Lower leg skin (tissue), 4 donors: Measurements from ENCODE around the gene EPB41L4B. TPM values are rescaled to one million over a fixed set of nuclear protein-coding genes. Genes with fewer than 3 reads are reported as not detected.
"Not testable (repeated sequence)": the region's sequence is repeated elsewhere in the genome, so short reads cannot be mapped to it uniquely, and the experiment has no call there.

Experiments used
- DNase-seq, 2 donors: peaks; one replicate each; pipeline ENCODE4 v3.0.0-alpha.2; 2019; ENCODE audit warnings: low spot score in 2 of 2
- H3K4me3 ChIP-seq: fragments of 200-600 bp; sonication (generic); 2 replicates; pipeline ENCODE4 v1.5.1; 2017; ENCODE audit warnings: mild to moderate bottlenecking, low read depth; ENCODE audit not compliant: poor library complexity, severe bottlenecking
- CTCF ChIP-seq, 3 donors: fragments of 450-650 bp; IDR thresholded peaks; one replicate each; pipeline ENCODE4 v1.5.1; 2016; ENCODE audit warnings: antibody characterized with exemption in 3 of 3, mild to moderate bottlenecking in 3 of 3, moderate library complexity in 2 of 3
- POLR2A ChIP-seq, 2 donors: fragments of 450-650 bp; IDR thresholded peaks; one replicate each; pipeline ENCODE4 v1.6.1; 2016 to 2017; ENCODE audit warnings: antibody characterized with exemption in 2 of 2, mild to moderate bottlenecking in 1 of 2, moderate library complexity in 1 of 2
- WGBS, 2 donors: methylation state at CpG; one replicate each; pipeline ENCODE4 v1.1.5; 2018; 5-methylcytosine and 5-hydroxymethylcytosine counted together
- intact Hi-C: fragments of 100-400 bp; cut with DNase I; formaldehyde crosslinking; loops from one replicate; pipeline ENCODE4 v1.15.0; 2023; ENCODE audit warnings: low total_unique reads
- total RNA-seq, 4 donors: library from RNA; depleted of rRNA; stranded (reverse); fragments of >200 nt; gene quantifications; one replicate each; pipeline ENCODE4 v1.1.0, GENCODE V29; 2016

Gene EPB41L4B
- total RNA-seq, 4 donors from 2014 or later = 15.4 to 31.6 (median 21.6) TPM

- 88 to 96% methylated on average over 1 of the region's 1 CpG for WGBS, 2 donors
- no peak overlapping the region for H3K4me3 ChIP-seq
- intact Hi-C loops = no loop called here
- no peak for DNase-seq
- TF ChIP-seq POLR2A (IDR thresholded peaks at IDR 0.05) (no peak), CTCF (IDR thresholded peaks at IDR 0.05) (no peak)
These were observed 186.7 kb downstream of the EPB41L4B start for GRCh38 chr9:109134167-109134578.

- no peak for DNase-seq
- 92 to 93% methylated on average over 2 of the region's 2 CpGs for WGBS, 2 donors
- no peak overlapping the region for H3K4me3 ChIP-seq
- no peak for TF ChIP-seq CTCF (IDR thresholded peaks at IDR 0.05)
- no peak for TF ChIP-seq POLR2A (IDR thresholded peaks at IDR 0.05)
- intact Hi-C loops = no loop called here
These were observed 187.3 kb downstream of the EPB41L4B start for GRCh38 chr9:109133533-109133932.

- DNase-seq = no peak
- H3K4me3 ChIP-seq = no peak overlapping the region
- intact Hi-C loops = no loop called here
- 70 to 71% methylated on average over 2 of the region's 2 CpGs for WGBS, 2 donors
- TF ChIP-seq POLR2A (IDR thresholded peaks at IDR 0.05) (no peak), CTCF (IDR thresholded peaks at IDR 0.05) (no peak)
These were observed 188.3 kb downstream of the EPB41L4B start for GRCh38 chr9:109132567-109133021.

- no peak overlapping the region for H3K4me3 ChIP-seq
- WGBS, 2 donors = 83 to 87% methylated on average over 6 of the region's 6 CpGs
- TF ChIP-seq POLR2A (IDR thresholded peaks at IDR 0.05) (no peak), CTCF (IDR thresholded peaks at IDR 0.05) (no peak)
- no peak for DNase-seq
- intact Hi-C loops = no loop called here
These were observed 191.2 kb downstream of the EPB41L4B start for GRCh38 chr9:109129470-109130197.

- H3K4me3 ChIP-seq, DNase-seq, intact Hi-C loops: not testable (repeated sequence)
- 86 to 88% methylated on average over 4 of the region's 4 CpGs for WGBS, 2 donors
These were observed 194.2 kb downstream of the EPB41L4B start for GRCh38 chr9:109126671-109127070.

- intact Hi-C loops = no loop called here
- 69 to 82% methylated on average over 2 of the region's 2 CpGs for WGBS, 2 donors
- DNase-seq = no peak
- TF ChIP-seq CTCF (IDR thresholded peaks at IDR 0.05) (no peak), POLR2A (IDR thresholded peaks at IDR 0.05) (no peak)
- no peak overlapping the region for H3K4me3 ChIP-seq
These were observed 196.7 kb downstream of the EPB41L4B start for GRCh38 chr9:109124121-109124520.
